ENCODE data around the gene MOGAT1.

DNA sequence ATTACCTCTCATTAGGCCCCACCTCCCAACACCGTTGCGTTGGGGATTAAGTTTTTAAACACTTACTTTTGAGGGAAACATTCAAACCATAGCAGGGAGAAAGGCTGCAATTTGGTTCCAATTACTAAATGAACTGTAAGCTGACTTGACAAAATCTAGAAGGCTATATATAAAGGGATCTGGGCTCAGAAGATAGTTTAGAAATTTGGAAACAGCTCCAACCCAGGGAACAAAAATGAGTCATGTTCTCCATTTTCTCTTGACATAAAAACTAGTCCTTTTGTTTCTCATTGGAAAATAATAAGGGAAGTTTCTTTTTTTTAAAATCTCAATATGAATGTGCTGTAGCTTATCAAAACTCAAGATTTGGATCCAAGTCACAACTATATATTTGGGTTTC lies 17.5 kb downstream of the MOGAT1 start:
- TF ChIP-seq, protein P1, sequence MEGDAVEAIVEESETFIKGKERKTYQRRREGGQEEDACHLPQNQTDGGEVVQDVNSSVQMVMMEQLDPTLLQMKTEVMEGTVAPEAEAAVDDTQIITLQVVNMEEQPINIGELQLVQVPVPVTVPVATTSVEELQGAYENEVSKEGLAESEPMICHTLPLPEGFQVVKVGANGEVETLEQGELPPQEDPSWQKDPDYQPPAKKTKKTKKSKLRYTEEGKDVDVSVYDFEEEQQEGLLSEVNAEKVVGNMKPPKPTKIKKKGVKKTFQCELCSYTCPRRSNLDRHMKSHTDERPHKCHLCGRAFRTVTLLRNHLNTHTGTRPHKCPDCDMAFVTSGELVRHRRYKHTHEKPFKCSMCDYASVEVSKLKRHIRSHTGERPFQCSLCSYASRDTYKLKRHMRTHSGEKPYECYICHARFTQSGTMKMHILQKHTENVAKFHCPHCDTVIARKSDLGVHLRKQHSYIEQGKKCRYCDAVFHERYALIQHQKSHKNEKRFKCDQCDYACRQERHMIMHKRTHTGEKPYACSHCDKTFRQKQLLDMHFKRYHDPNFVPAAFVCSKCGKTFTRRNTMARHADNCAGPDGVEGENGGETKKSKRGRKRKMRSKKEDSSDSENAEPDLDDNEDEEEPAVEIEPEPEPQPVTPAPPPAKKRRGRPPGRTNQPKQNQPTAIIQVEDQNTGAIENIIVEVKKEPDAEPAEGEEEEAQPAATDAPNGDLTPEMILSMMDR (IDR thresholded peaks at IDR 0.05; ENCODE audit: insufficient read depth, low read depth, low read length) = no peak
- TF ChIP-seq EZH2 (IDR thresholded peaks at IDR 0.05; ENCODE audit: insufficient read depth, low read length) = no peak
